SKM-1 (cell line): ENCODE measurements around the gene RFX3.

Experiments used
- DNase-seq: peaks from one replicate; lab custom pipeline; 2025; ENCODE audit not compliant: unreplicated experiment; lab: John Stamatoyannopoulos, UW

The RFX3 gene

GRCh38 chr9:3514786-3515185, 11.0 kb downstream of the RFX3 start:
- no peak for DNase-seq

GRCh38 chr9:3513265-3513818, 12.5 kb downstream of the RFX3 start:
- DNase-seq: peak; percentile 6

GRCh38 chr9:3511551-3511950, 14.2 kb downstream of the RFX3 start:
- no peak for DNase-seq

- no peak for DNase-seq
These were observed 15.0 kb downstream of the RFX3 start for GRCh38 chr9:3510796-3511195.

- DNase-seq: no peak
These were observed 15.9 kb downstream of the RFX3 start for GRCh38 chr9:3509926-3510325.

GRCh38 chr9:3508521-3509291, 17.1 kb downstream of the RFX3 start:
- no peak for DNase-seq

- DNase-seq: peak; percentile 66
These were observed 17.7 kb downstream of the RFX3 start for GRCh38 chr9:3508078-3508431.

GRCh38 chr9:3507395-3508077, 18.3 kb downstream of the RFX3 start:
- peak; percentile 87 for DNase-seq

- no peak for DNase-seq
These were observed 19.6 kb downstream of the RFX3 start for GRCh38 chr9:3506164-3506563.

GRCh38 chr9:3502560-3503398, 23.0 kb downstream of the RFX3 start:
- DNase-seq: no peak

GRCh38 chr9:3500044-3500443, 25.8 kb downstream of the RFX3 start:
- no peak for DNase-seq

GRCh38 chr9:3498691-3499090, 27.1 kb downstream of the RFX3 start:
- no peak for DNase-seq

GRCh38 chr9:3497857-3498256, 27.9 kb downstream of the RFX3 start:
- no peak for DNase-seq

GRCh38 chr9:3497401-3497800, 28.4 kb downstream of the RFX3 start:
- DNase-seq: no peak

- no peak for DNase-seq
These were observed 29.9 kb downstream of the RFX3 start for GRCh38 chr9:3495855-3496254.

GRCh38 chr9:3492214-3492613, 33.6 kb downstream of the RFX3 start:
- DNase-seq: no peak

GRCh38 chr9:3491450-3491849, 34.4 kb downstream of the RFX3 start:
- no peak for DNase-seq

- no peak for DNase-seq
These were observed 34.8 kb downstream of the RFX3 start for GRCh38 chr9:3490957-3491356.

- DNase-seq: no peak
These were observed 43.2 kb downstream of the RFX3 start for GRCh38 chr9:3482578-3482977.

- no peak for DNase-seq
These were observed 45.5 kb downstream of the RFX3 start for GRCh38 chr9:3480353-3480655.

GRCh38 chr9:3479514-3480352, 46.1 kb downstream of the RFX3 start:
- DNase-seq: no peak
